Prostate gland (tissue), 2 donors: ENCODE measurements around the gene KRTAP5-7. TPM values are rescaled to one million over a fixed set of nuclear protein-coding genes. Genes with fewer than 3 reads are reported as not detected.

Experiments
- DNase-seq: peaks from one replicate; pipeline ENCODE4 v3.0.0-alpha.2; 2019; ENCODE audit warnings: low spot score
- H3K27ac ChIP-seq, 2 donors: fragments of 200-600 bp; sonication (generic); 2 replicates each; pipeline ENCODE4 v1.5.1; 2017 to 2019
- H3K27me3 ChIP-seq: fragments of 200-600 bp; sonication (generic); replicated peaks from 2 replicates; pipeline ENCODE4 v1.5.1; 2019; ENCODE audit not compliant: insufficient read depth
- H3K36me3 ChIP-seq, 2 donors: fragments of 200-600 bp; sonication (generic); 1 replicate in 1 of 2; 2 replicates in 1 of 2; pipeline versions ENCODE4 v1.5.1 to v1.8.1; 2017 to 2019
- H3K4me1 ChIP-seq: fragments of 200-600 bp; sonication (generic); replicated peaks from 2 replicates; pipeline ENCODE4 v1.5.1; 2019
- H3K4me3 ChIP-seq, 2 donors: fragments of 200-600 bp; sonication (generic); 2 replicates each; pipeline ENCODE4 v1.5.1; 2017 to 2019
- H3K9me3 ChIP-seq: fragments of 200-600 bp; sonication (generic); 2 replicates; pipeline ENCODE4 v1.5.1; 2017
- CTCF ChIP-seq, 4 experiments: fragments of 200-600 bp in 2 of 4; fragments of 450-650 bp in 2 of 4; sonication (generic) in 2 of 4; IDR thresholded peaks; 1 replicate in 3 of 4; 2 replicates in 1 of 4; pipeline ENCODE4 v1.5.1; 2016 to 2019; ENCODE audit warnings: antibody characterized with exemption in 4 of 4, mild to moderate bottlenecking in 2 of 4, moderate library complexity in 2 of 4
- POLR2A ChIP-seq: fragments of 450-650 bp; IDR thresholded peaks from one replicate; pipeline ENCODE4 v1.6.1; 2016; ENCODE audit warnings: antibody characterized with exemption, mild to moderate bottlenecking
- POLR2AphosphoS5 ChIP-seq: sonication (generic); formaldehyde crosslinking; IDR thresholded peaks from one replicate; pipeline ENCODE4 v1.6.1; 2017; ENCODE audit warnings: antibody characterized with exemption
- WGBS: methylation state at CpG from one replicate; pipeline ENCODE4 v1.1.5; 2018; 5-methylcytosine and 5-hydroxymethylcytosine counted together
- intact Hi-C: fragments of 100-400 bp; cut with DNase I; formaldehyde crosslinking; loops from one replicate; pipeline ENCODE4 v1.14.2; 2022
- total RNA-seq, 2 donors: library from RNA; depleted of rRNA; stranded (reverse); fragments of >200 nt; gene quantifications; one replicate each; pipeline ENCODE4 v1.1.0, GENCODE V29; 2016

The KRTAP5-7 gene
- total RNA-seq, 2 donors from 2014 or later: 1.8 TPM; not detected in 1

DNA sequence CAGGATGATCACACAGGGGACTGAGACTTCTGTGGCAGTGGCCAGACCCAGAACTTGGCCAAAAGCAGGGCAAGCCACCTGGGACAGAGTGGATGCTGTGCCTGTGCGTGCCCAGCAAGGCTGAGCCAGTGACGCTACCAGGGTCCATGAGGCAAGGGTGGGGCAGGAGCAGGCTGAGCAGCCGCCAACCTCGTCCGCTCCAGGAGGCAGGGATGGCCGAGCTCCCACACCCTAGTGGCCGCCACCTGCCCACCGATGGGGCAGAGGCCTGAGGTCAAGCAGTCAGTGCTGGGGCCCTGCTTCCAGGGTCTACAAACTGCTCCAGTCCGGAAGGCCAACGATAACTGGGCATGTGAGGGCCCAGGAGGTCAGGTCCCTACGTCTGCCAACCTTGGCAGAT lies 28.4 kb downstream of the KRTAP5-7 start:
- Histone ChIP-seq H3K27ac (no peak overlapping the region), H3K27me3 (no peaks in the 10 kb centered on the region), H3K36me3 (no peaks in the 10 kb centered on the region), H3K4me1 (no peaks in the 10 kb centered on the region), H3K4me3 (no peak overlapping the region), H3K9me3 (no peaks in the 10 kb centered on the region)
- no peak for DNase-seq
- 95% methylated on average over 11 of the region's 11 CpGs for WGBS
- TF ChIP-seq POLR2A (no peak), POLR2AphosphoS5 (no peak), CTCF (IDR thresholded peaks at IDR 0.05) (no peak)
- intact Hi-C loops: no loop called here

DNA sequence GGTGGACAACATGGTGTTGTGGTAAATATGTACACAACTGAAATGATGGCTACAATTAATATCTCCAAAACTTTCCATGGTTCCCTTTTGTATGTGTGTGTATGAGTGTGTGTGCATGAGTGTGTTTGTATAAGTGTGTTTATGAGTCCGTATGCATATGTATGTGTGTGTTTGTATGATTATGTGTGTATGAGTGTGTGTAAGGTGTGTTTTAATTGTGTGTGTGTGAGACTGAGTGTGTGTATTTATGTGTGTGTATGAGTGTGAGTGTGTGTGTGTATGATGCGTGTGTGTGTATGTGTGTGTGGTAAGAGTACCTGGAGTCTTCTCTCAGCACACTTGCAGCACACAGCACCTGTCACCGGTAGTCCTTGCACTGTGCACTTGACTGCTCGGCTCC lies 29.0 kb downstream of the KRTAP5-7 start:
- Histone ChIP-seq H3K4me1 (no peaks in the 10 kb centered on the region), H3K36me3 (no peaks in the 10 kb centered on the region), H3K4me3 (no peak overlapping the region), H3K9me3 (no peaks in the 10 kb centered on the region), H3K27ac (no peak overlapping the region), H3K27me3 (no peaks in the 10 kb centered on the region)
- intact Hi-C loops: no loop called here
- no peak for TF ChIP-seq POLR2AphosphoS5
- TF ChIP-seq CTCF (IDR thresholded peaks at IDR 0.05): no peak
- no peak for TF ChIP-seq POLR2A
- DNase-seq: no peak
- whole genome bisulfite sequencing: 86% methylated on average over 4 of the region's 4 CpGs

DNA sequence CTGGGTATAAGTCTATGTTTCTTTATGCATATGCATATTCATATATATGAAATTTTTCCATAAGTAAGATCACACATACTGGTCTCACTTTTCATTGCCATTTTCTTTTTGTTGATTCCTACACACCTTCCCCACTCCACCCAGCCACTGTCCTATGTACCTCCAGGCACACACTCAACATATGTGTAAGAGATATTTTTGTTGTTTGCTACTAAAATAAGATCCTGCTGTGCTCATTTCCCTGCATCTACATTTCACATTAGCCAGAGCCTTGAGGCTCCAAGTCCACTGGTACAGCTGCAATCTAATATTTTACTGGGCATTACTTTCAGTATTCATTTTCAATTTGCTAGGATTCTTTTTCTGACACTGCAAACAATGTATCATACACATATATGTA lies 30.2 kb downstream of the KRTAP5-7 start:
- intact Hi-C loops: no loop called here
- H3K27ac ChIP-seq: no peak overlapping the region
- DNase-seq: no peak
- TF ChIP-seq POLR2AphosphoS5: no peak
- no peak for TF ChIP-seq CTCF (IDR thresholded peaks at IDR 0.05)
- TF ChIP-seq POLR2A: no peak
- no peak overlapping the region for H3K4me3 ChIP-seq
- H3K4me1 ChIP-seq: no peaks in the 10 kb centered on the region
- H3K36me3 ChIP-seq: no peaks in the 10 kb centered on the region
- H3K9me3 ChIP-seq: no peaks in the 10 kb centered on the region
- no peaks in the 10 kb centered on the region for H3K27me3 ChIP-seq

DNA sequence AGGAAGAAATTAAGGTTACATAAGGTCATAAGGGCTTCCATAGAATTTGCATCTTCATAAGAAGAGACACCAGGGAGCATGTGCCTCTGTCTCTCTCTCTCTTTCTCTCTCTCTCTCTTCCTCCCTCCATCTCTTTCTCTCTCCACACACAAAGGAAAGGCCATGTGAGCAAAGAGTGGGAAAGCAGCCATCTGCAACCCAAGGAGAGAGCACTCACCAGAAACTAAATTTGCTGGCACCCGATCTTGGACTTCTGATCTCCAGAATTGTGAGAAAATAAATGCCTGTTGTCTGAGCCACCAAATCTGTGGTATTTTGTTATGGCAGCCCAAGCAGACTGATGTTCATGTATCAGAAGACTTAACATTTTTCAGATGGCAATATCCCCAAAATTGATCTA lies 31.9 kb downstream of the KRTAP5-7 start:
- no peaks in the 10 kb centered on the region for H3K36me3 ChIP-seq
- no peaks in the 10 kb centered on the region for H3K4me1 ChIP-seq
- H3K4me3 ChIP-seq: no peak overlapping the region
- DNase-seq: no peak
- no peak for TF ChIP-seq POLR2AphosphoS5
- no peak for TF ChIP-seq CTCF (IDR thresholded peaks at IDR 0.05)
- no peak for TF ChIP-seq POLR2A
- H3K27ac ChIP-seq: no peak overlapping the region
- H3K27me3 ChIP-seq: no peaks in the 10 kb centered on the region
- no peaks in the 10 kb centered on the region for H3K9me3 ChIP-seq
- intact Hi-C loops: no loop called here
- WGBS: 79% methylated on average over 1 of the region's 1 CpG

DNA sequence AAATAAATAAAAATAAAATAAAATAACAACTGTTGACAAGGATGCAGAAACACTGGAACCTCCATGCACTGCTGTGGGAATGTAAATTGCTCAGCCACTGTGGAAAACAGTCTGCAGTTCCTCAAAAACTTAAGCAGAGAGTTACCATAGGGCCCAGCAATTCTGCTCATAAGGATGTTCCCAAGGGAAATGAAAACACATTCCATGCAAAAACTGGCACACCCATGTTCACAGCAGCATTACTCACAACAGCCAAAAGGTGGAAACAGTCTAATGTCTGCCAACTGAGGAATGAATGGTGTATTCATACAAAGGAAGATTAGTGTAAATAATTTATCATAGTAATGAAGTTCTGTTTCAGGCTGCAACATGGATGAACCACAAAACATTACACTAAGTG lies 35.1 kb downstream of the KRTAP5-7 start:
- Histone ChIP-seq H3K4me3 (no peak overlapping the region), H3K9me3 (no peaks in the 10 kb centered on the region), H3K27ac (no peak overlapping the region), H3K27me3 (no peaks in the 10 kb centered on the region), H3K4me1 (no peaks in the 10 kb centered on the region), H3K36me3 (no peaks in the 10 kb centered on the region)
- intact Hi-C loops: no loop called here
- no peak for DNase-seq
- TF ChIP-seq POLR2A: no peak
- TF ChIP-seq CTCF (IDR thresholded peaks at IDR 0.05): no peak
- no peak for TF ChIP-seq POLR2AphosphoS5
